AG04449 (cell line): ENCODE data around the gene SND1.
"Not testable (repeated sequence)": the region's sequence is repeated elsewhere in the genome, so short reads cannot be mapped to it uniquely, and the experiment has no call there.

Experiments used
- CTCF ChIA-PET: fragments of 350-600 bp; formaldehyde crosslinking; extraction: SDS; loops from one replicate; lab custom pipeline; 2021; ENCODE audit warnings: antibody characterized with exemption; lab: Yijun Ruan, JAX
- POLR2A ChIA-PET: fragments of 400-600, 350-600 bp; formaldehyde crosslinking; extraction: SDS; loops from one replicate; lab custom pipeline; 2020; ENCODE audit warnings: antibody characterized with exemption, inconsistent platforms; lab: Yijun Ruan, JAX
- DNase-seq: peaks from one replicate; pipeline ENCODE4 v3.0.0-alpha.2; 2010; ENCODE audit warnings: low read depth, low spot score
- H3K4me3 ChIP-seq: 2 replicates; pipeline ENCODE4 v1.5.1; 2011; ENCODE audit warnings: low read depth, mild to moderate bottlenecking, control low read depth, low read length
- CTCF ChIP-seq: IDR thresholded peaks from one replicate; pipeline ENCODE4 v1.5.1; 2011; ENCODE audit warnings: mild to moderate bottlenecking, moderate library complexity, low read length, control low read depth, inconsistent platforms; ENCODE audit not compliant: insufficient read depth; ENCODE audit errors: missing control alignments

The SND1 gene

GRCh38 chr7:127961786-127962453 lies 309.9 kb downstream of the SND1 start:
- TF ChIP-seq CTCF, result no peak
- ChIA-PET CTCF (interaction anchor here (1.1 kb wide), 1 partner anchor 11 kb away, joined by 3 read pairs; no protein-coding TSS in a partner anchor), POLR2A (no interaction called here)
- DNase-seq, result no peak
- no peak overlapping the region for H3K4me3 ChIP-seq

GRCh38 chr7:127962589-127963361 lies 310.8 kb downstream of the SND1 start:
- CTCF ChIA-PET, result interaction anchor here (1.1 kb wide), 1 partner anchor 12 kb away, joined by 3 read pairs; no protein-coding TSS in a partner anchor
- no peak overlapping the region for H3K4me3 ChIP-seq
- no peak for DNase-seq
- no peak for TF ChIP-seq CTCF
- POLR2A ChIA-PET, result no interaction called here

GRCh38 chr7:127963850-127964249 lies 311.9 kb downstream of the SND1 start:
- H3K4me3 ChIP-seq, POLR2A ChIA-PET, CTCF ChIA-PET, DNase-seq: not testable (repeated sequence)

GRCh38 chr7:127967281-127967680 lies 315.3 kb downstream of the SND1 start:
- no peak overlapping the region for H3K4me3 ChIP-seq
- DNase-seq, result no peak
- POLR2A ChIA-PET, result no interaction called here
- TF ChIP-seq CTCF, result no peak
- CTCF ChIA-PET, result no interaction called here

- ChIA-PET POLR2A (no interaction called here), CTCF (interaction anchor here (1.0 kb wide), 2 partner anchors 14 to 67 kb away, joined by 3 read pairs; no protein-coding TSS in a partner anchor)
- no peak overlapping the region for H3K4me3 ChIP-seq
- TF ChIP-seq CTCF, result no peak
- DNase-seq, result no peak
Measured at GRCh38 chr7:127968547-127968946, 316.6 kb downstream of the SND1 start.

- no peak for DNase-seq
- ChIA-PET POLR2A (no interaction called here), CTCF (no interaction called here)
- no peak for TF ChIP-seq CTCF
- H3K4me3 ChIP-seq, result no peak overlapping the region
Measured at GRCh38 chr7:127973832-127974231, 321.8 kb downstream of the SND1 start.
